OCI-LY7 (cell line): ENCODE results near the gene SEC14L2.

Source experiments
- CTCF ChIP-seq: fragments of 200-600 bp; sonication (generic); conservative IDR thresholded peaks from 2 replicates; pipeline ENCODE4 v1.5.1; 2014; ENCODE audit warnings: mild to moderate bottlenecking, antibody characterized with exemption, low read length, moderate library complexity, mixed read lengths
- EZH2phosphoT487 ChIP-seq: fragments of 200-600 bp; sonication (generic); IDR thresholded peaks from 2 replicates; pipeline ENCODE4 v1.6.1; 2018; ENCODE audit warnings: low read depth, borderline replicate concordance, mild to moderate bottlenecking, mixed run types, antibody characterized with exemption, low read length, moderate library complexity, mixed read lengths

GRCh38 chr22:30416837-30417236 is 20.0 kb downstream of the SEC14L2 start:
- TF ChIP-seq CTCF (no peak), EZH2phosphoT487 (no peak)
